ENCODE measurements around the gene CD93.

- TF ChIP-seq, protein P1, sequence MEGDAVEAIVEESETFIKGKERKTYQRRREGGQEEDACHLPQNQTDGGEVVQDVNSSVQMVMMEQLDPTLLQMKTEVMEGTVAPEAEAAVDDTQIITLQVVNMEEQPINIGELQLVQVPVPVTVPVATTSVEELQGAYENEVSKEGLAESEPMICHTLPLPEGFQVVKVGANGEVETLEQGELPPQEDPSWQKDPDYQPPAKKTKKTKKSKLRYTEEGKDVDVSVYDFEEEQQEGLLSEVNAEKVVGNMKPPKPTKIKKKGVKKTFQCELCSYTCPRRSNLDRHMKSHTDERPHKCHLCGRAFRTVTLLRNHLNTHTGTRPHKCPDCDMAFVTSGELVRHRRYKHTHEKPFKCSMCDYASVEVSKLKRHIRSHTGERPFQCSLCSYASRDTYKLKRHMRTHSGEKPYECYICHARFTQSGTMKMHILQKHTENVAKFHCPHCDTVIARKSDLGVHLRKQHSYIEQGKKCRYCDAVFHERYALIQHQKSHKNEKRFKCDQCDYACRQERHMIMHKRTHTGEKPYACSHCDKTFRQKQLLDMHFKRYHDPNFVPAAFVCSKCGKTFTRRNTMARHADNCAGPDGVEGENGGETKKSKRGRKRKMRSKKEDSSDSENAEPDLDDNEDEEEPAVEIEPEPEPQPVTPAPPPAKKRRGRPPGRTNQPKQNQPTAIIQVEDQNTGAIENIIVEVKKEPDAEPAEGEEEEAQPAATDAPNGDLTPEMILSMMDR (IDR thresholded peaks at IDR 0.05): no peak
- TF ChIP-seq POLR2A (IDR thresholded peaks at IDR 0.05): no peak
These were observed 43.9 kb upstream of the CD93 start for GRCh38 chr20:23129891-23130621.
